ENCODE data around the gene CCDC122.

The CCDC122 gene

GRCh38 chr13:43878892-43879754 lies at the start of gene CCDC122:
Gene CCDC122, minus strand, starts transcription at chr13:43879740. Its CDS starts 10,364 bp downstream, at chr13:43869376.
- TF ChIP-seq CTCF (conservative IDR thresholded peaks at IDR 0.05) = no peak
- TF ChIP-seq ZFX (IDR thresholded peaks at IDR 0.05) = peak; percentile 82
- peak within 1 kb of the TSS; percentile 96 for H3K27ac ChIP-seq

GRCh38 chr13:43924549-43925245 lies 45.2 kb upstream of the CCDC122 start:
- no peak overlapping the region for H3K27ac ChIP-seq
- TF ChIP-seq CTCF (conservative IDR thresholded peaks at IDR 0.05) (no peak), ZFX (IDR thresholded peaks at IDR 0.05) (no peak)

GRCh38 chr13:43920965-43921674 lies 41.6 kb upstream of the CCDC122 start:
- TF ChIP-seq CTCF (conservative IDR thresholded peaks at IDR 0.05) = no peak
- TF ChIP-seq ZFX (IDR thresholded peaks at IDR 0.05) = no peak
- H3K27ac ChIP-seq = no peak overlapping the region

GRCh38 chr13:43918636-43919035 lies 39.1 kb upstream of the CCDC122 start:
- H3K27ac ChIP-seq = no peak overlapping the region
- TF ChIP-seq CTCF (conservative IDR thresholded peaks at IDR 0.05) (no peak), ZFX (IDR thresholded peaks at IDR 0.05) (no peak)

- TF ChIP-seq ZFX (IDR thresholded peaks at IDR 0.05) (no peak), CTCF (conservative IDR thresholded peaks at IDR 0.05) (no peak)
- no peak overlapping the region for H3K27ac ChIP-seq
These were observed 37.3 kb upstream of the CCDC122 start for GRCh38 chr13:43916828-43917227.

DNA sequence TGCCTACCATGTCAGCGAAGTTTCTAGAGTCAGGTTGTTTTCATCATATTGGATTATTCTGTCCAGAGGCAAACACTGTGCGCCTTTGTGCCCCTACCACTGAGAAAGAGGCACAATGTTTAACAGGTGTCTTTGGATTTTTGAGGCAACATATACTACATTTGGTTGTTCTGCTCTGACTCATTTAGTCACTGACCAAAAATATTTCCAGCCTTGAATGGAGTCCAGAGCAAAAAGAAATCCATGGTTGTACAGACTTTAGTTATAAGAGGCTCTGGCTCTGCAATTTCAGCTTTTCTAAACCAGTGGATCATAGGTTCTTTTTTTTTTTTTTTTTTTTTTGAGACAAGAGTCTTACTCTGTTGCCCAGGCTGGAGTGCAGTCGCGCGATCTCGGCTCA lies 35.9 kb upstream of the CCDC122 start:
- TF ChIP-seq CTCF (conservative IDR thresholded peaks at IDR 0.05) = no peak
- no peak for TF ChIP-seq ZFX (IDR thresholded peaks at IDR 0.05)
- H3K27ac ChIP-seq = no peak overlapping the region

Data from C4-2B (cell line).